GM23338 (cell line): ENCODE measurements around the gene CDK13. TPM values are rescaled to one million over a fixed set of nuclear protein-coding genes. Genes with fewer than 3 reads are reported as not detected.

Source experiments
- ATAC-seq: fragments of 200-7000 bp; cut with Tn5 transposase; 3 replicates; pipeline ENCODE4 v1.9.1; 2020
- DNase-seq: peaks from one replicate; pipeline ENCODE4 v3.0.0-alpha.2; 2015; ENCODE audit warnings: low spot score
- H2AFZ ChIP-seq: fragments of 200-600 bp; sonication (generic); 2 replicates; pipeline ENCODE4 v1.8.0; 2016; ENCODE audit warnings: antibody characterized with exemption, mild to moderate bottlenecking, moderate library complexity
- H3F3A ChIP-seq: fragments of 200-600 bp; sonication (generic); replicated peaks from 2 replicates; pipeline ENCODE4 v1.8.0; 2017; ENCODE audit warnings: antibody characterized with exemption, mixed run types, low read depth
- H3K27ac ChIP-seq: fragments of 200-600 bp; sonication (generic); 2 replicates; pipeline ENCODE4 v1.6.1; 2016; ENCODE audit warnings: low read depth
- H3K27me3 ChIP-seq: fragments of 200-600 bp; sonication (generic); 2 replicates; pipeline ENCODE4 v1.8.0; 2016; ENCODE audit warnings: mild to moderate bottlenecking, mixed run types, moderate library complexity; ENCODE audit not compliant: insufficient read depth
- H3K36me3 ChIP-seq: fragments of 200-600 bp; sonication (generic); 2 replicates; pipeline ENCODE4 v1.8.0; 2016; ENCODE audit warnings: mild to moderate bottlenecking; ENCODE audit not compliant: insufficient read depth
- H3K4me1 ChIP-seq: fragments of 200-600 bp; sonication (generic); 2 replicates; pipeline ENCODE4 v1.8.0; 2016; ENCODE audit warnings: mild to moderate bottlenecking, moderate library complexity; ENCODE audit not compliant: insufficient read depth
- H3K4me2 ChIP-seq: fragments of 200-600 bp; sonication (generic); 2 replicates; pipeline ENCODE4 v1.7.1; 2017; ENCODE audit warnings: mixed run types
- H3K4me3 ChIP-seq: fragments of 200-600 bp; sonication (generic); 2 replicates; pipeline ENCODE4 v1.6.1; 2016; ENCODE audit warnings: mixed run types
- H3K79me2 ChIP-seq: fragments of 200-600 bp; sonication (generic); replicated peaks from 2 replicates; pipeline ENCODE4 v1.8.0; 2017; ENCODE audit warnings: mild to moderate bottlenecking; ENCODE audit not compliant: insufficient read depth
- H3K9me2 ChIP-seq: fragments of 200-600 bp; sonication (generic); 2 replicates; pipeline ENCODE4 v1.8.0; 2017; ENCODE audit not compliant: insufficient read depth
- H4K20me1 ChIP-seq: fragments of 200-600 bp; sonication (generic); replicated peaks from 2 replicates; pipeline ENCODE4 v1.8.0; 2017; ENCODE audit warnings: mild to moderate bottlenecking; ENCODE audit not compliant: insufficient read depth
- H3K27ac Mint-ChIP-seq: 2 replicates; pipeline ENCODE4 v1.8.0; 2020; ENCODE audit warnings: inconsistent platforms, mild to moderate bottlenecking, moderate library complexity, mixed read lengths
- H3K27me3 Mint-ChIP-seq: 3 replicates; pipeline ENCODE4 v1.8.0; 2022; ENCODE audit warnings: low read depth, mild to moderate bottlenecking, moderate library complexity, mixed read lengths, inconsistent platforms; ENCODE audit not compliant: insufficient read depth, poor library complexity
- H3K36me3 Mint-ChIP-seq: 3 replicates; pipeline ENCODE4 v1.8.0; 2021; ENCODE audit warnings: low read depth, mild to moderate bottlenecking, inconsistent platforms, moderate library complexity, mixed read lengths
- H3K4me1 Mint-ChIP-seq: 3 replicates; pipeline ENCODE4 v1.8.0; 2020; ENCODE audit warnings: mild to moderate bottlenecking, inconsistent platforms, mixed read lengths
- H3K4me3 Mint-ChIP-seq: 3 replicates; pipeline ENCODE4 v1.8.0; 2021; ENCODE audit warnings: moderate library complexity, mild to moderate bottlenecking, inconsistent platforms, mixed read lengths
- H3K9me3 Mint-ChIP-seq: 3 replicates; pipeline ENCODE4 v1.8.0; 2020; ENCODE audit warnings: moderate library complexity, mild to moderate bottlenecking, inconsistent platforms, mixed read lengths
- EZH2 ChIP-seq: fragments of 200-600 bp; sonication (generic); IDR thresholded peaks from one replicate; pipeline ENCODE4 v1.8.0; 2017; ENCODE audit warnings: antibody characterized with exemption, mild to moderate bottlenecking, low read depth; ENCODE audit not compliant: unreplicated experiment
- EZH2phosphoT487 ChIP-seq: fragments of 200-600 bp; sonication (generic); IDR thresholded peaks from one replicate; pipeline ENCODE4 v1.8.1; 2018; ENCODE audit warnings: antibody characterized with exemption; ENCODE audit not compliant: unreplicated experiment
- JUNB ChIP-seq: IDR thresholded peaks from one replicate; pipeline ENCODE4 v1.6.1; 2016; ENCODE audit warnings: antibody characterized with exemption; ENCODE audit not compliant: unreplicated experiment
- NANOG ChIP-seq: IDR thresholded peaks from 2 replicates; pipeline ENCODE4 v1.6.1; 2016; ENCODE audit warnings: antibody characterized with exemption, borderline replicate concordance
- STAT1 ChIP-seq: IDR thresholded peaks from one replicate; pipeline ENCODE4 v1.6.1; 2016; ENCODE audit warnings: antibody characterized with exemption; ENCODE audit not compliant: unreplicated experiment
- ZNF331 ChIP-seq: fragments of 250-450 bp; sonication (Bioruptor Pico); IDR thresholded peaks from 2 replicates; pipeline ENCODE4 v1.5.0; 2020; ENCODE audit warnings: low read depth, mild to moderate bottlenecking, moderate library complexity
- polyA plus RNA-seq: library from polyadenylated mRNA; unstranded; fragments of >200 nt; fragmentation: Nextera tagmentation; extraction: Ambion mirVana; gene quantifications from 2 replicates; pipeline ENCODE4 v1.2.1, GENCODE V29; 2016
- total RNA-seq: library from RNA; depleted of rRNA; stranded (reverse); fragments of >200 nt; shearing (Covaris generic); gene quantifications from 2 replicates; pipeline ENCODE4 v1.2.3, GENCODE V29; 2014
- TF ChIP-seq, protein P1 (sequence below): fragments of 250-450 bp; sonication (Bioruptor Pico); IDR thresholded peaks from 2 replicates; pipeline ENCODE4 v1.5.0; 2020; ENCODE audit warnings: mild to moderate bottlenecking, moderate library complexity
- TF ChIP-seq, protein P2 (sequence below), 2 experiments: fragments of 200-600 bp in 1 of 2; sonication (generic) in 1 of 2; conservative IDR thresholded peaks; 2 replicates each; pipeline versions ENCODE4 v1.5.1 to v1.6.1; 2016 to 2017; ENCODE audit warnings: antibody characterized with exemption in 2 of 2, low read depth in 2 of 2, mild to moderate bottlenecking in 2 of 2, moderate library complexity in 1 of 2
- TF ChIP-seq, protein P3 (sequence below): IDR thresholded peaks from 2 replicates; pipeline ENCODE4 v1.6.1; 2016; ENCODE audit warnings: antibody characterized with exemption

Gene CDK13
- total and polyA plus RNA-seq, 2 experiments from 2014 or later, result 39.4 to 80.2 TPM

DNA sequence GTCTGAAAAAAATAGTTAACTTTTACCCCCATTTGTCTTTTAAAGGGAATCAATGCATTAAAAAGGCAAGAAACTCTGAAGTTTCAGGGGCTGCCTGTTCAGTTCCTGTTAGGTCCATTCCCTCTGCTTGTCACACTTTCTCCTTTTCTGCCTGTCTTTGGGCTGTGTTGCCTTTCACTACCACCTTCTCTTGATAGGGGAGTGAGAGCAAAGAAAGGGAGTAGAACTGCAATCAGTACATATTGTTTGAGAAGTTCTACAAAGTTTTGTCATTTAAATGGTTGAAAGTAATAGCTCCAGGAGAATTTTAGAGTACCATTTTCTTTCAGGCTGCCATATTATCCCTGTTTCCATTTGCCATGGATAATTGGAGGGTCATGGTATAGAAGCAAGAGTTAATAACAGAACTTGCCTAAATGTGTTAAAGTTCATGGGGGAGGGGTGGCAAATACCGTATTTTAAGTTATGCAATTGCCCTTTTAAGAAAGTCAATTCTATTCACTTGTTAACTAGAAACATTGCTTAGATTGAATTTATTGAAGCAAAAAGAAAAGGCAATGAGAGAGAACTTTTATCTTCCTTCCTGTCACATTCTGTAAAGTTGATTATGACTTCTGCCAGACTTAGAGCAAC is 145.8 kb downstream of the CDK13 start (continued):
- TF ChIP-seq, protein P1, sequence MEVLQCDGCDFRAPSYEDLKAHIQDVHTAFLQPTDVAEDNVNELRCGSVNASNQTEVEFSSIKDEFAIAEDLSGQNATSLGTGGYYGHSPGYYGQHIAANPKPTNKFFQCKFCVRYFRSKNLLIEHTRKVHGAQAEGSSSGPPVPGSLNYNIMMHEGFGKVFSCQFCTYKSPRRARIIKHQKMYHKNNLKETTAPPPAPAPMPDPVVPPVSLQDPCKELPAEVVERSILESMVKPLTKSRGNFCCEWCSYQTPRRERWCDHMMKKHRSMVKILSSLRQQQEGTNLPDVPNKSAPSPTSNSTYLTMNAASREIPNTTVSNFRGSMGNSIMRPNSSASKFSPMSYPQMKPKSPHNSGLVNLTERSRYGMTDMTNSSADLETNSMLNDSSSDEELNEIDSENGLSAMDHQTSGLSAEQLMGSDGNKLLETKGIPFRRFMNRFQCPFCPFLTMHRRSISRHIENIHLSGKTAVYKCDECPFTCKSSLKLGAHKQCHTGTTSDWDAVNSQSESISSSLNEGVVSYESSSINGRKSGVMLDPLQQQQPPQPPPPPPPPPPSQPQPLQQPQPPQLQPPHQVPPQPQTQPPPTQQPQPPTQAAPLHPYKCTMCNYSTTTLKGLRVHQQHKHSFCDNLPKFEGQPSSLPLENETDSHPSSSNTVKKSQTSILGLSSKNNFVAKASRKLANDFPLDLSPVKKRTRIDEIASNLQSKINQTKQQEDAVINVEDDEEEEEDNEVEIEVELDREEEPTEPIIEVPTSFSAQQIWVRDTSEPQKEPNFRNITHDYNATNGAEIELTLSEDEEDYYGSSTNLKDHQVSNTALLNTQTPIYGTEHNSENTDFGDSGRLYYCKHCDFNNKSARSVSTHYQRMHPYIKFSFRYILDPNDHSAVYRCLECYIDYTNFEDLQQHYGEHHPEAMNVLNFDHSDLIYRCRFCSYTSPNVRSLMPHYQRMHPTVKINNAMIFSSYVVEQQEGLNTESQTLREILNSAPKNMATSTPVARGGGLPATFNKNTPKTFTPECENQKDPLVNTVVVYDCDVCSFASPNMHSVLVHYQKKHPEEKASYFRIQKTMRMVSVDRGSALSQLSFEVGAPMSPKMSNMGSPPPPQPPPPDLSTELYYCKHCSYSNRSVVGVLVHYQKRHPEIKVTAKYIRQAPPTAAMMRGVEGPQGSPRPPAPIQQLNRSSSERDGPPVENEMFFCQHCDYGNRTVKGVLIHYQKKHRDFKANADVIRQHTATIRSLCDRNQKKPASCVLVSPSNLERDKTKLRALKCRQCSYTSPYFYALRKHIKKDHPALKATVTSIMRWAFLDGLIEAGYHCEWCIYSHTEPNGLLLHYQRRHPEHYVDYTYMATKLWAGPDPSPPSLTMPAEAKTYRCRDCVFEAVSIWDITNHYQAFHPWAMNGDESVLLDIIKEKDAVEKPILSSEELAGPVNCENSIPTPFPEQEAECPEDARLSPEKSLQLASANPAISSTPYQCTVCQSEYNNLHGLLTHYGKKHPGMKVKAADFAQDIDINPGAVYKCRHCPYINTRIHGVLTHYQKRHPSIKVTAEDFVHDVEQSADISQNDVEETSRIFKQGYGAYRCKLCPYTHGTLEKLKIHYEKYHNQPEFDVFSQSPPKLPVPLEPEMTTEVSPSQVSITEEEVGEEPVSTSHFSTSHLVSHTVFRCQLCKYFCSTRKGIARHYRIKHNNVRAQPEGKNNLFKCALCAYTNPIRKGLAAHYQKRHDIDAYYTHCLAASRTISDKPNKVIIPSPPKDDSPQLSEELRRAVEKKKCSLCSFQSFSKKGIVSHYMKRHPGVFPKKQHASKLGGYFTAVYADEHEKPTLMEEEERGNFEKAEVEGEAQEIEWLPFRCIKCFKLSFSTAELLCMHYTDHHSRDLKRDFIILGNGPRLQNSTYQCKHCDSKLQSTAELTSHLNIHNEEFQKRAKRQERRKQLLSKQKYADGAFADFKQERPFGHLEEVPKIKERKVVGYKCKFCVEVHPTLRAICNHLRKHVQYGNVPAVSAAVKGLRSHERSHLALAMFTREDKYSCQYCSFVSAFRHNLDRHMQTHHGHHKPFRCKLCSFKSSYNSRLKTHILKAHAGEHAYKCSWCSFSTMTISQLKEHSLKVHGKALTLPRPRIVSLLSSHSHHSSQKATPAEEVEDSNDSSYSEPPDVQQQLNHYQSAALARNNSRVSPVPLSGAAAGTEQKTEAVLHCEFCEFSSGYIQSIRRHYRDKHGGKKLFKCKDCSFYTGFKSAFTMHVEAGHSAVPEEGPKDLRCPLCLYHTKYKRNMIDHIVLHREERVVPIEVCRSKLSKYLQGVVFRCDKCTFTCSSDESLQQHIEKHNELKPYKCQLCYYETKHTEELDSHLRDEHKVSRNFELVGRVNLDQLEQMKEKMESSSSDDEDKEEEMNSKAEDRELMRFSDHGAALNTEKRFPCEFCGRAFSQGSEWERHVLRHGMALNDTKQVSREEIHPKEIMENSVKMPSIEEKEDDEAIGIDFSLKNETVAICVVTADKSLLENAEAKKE (CRISPR knock-in tag), result no peak

DNA sequence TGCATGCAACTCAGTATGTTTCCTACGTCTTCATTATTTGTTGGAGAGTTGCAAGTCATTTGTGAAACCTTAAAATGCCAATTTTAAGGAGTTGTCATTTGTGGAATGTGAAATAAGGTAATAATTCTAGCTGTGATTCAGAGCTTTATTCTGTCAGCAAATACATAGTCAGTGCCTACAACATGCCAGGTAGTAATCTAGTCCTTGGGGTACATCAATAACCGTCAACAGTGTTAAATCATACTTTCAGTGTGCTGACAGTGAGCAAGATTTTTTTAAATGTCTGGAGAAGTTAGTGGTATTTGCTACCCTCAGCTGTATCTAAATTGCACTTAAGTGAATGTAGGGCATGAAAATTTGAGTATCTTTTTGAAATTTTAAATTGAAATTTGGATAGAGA is 147.7 kb downstream of the CDK13 start:
- Histone ChIP-seq H3K27ac (no peak overlapping the region), H3F3A (no peaks in the 10 kb centered on the region), H3K27me3 (no peaks in the 10 kb centered on the region), H4K20me1 (no peaks in the 10 kb centered on the region), H3K36me3 (no peaks in the 10 kb centered on the region; the same call in 1 of the 2 replicates), H2AFZ (no peak overlapping the region), H3K4me1 (peaks cover 27% of the 10 kb centered on the region), H3K9me2 (no peaks in the 10 kb centered on the region), H3K4me3 (no peak overlapping the region), H3K79me2 (no peaks in the 10 kb centered on the region), H3K4me2 (no peak overlapping the region)
- DNase-seq (no peak), ATAC-seq (no peak)
- H3K36me3 Mint-ChIP-seq, result peaks cover 18% of the 10 kb centered on the region
- no peaks in the 10 kb centered on the region for H3K9me3 Mint-ChIP-seq
- peaks cover 29% of the 10 kb centered on the region for H3K4me1 Mint-ChIP-seq
- H3K4me3 Mint-ChIP-seq, result peak overlapping the region; percentile 6; the same call in 2 of the 3 replicates
- H3K27ac Mint-ChIP-seq, result peak overlapping the region; percentile 84
- H3K27me3 Mint-ChIP-seq, result no peaks in the 10 kb centered on the region
- TF ChIP-seq, protein P2, sequence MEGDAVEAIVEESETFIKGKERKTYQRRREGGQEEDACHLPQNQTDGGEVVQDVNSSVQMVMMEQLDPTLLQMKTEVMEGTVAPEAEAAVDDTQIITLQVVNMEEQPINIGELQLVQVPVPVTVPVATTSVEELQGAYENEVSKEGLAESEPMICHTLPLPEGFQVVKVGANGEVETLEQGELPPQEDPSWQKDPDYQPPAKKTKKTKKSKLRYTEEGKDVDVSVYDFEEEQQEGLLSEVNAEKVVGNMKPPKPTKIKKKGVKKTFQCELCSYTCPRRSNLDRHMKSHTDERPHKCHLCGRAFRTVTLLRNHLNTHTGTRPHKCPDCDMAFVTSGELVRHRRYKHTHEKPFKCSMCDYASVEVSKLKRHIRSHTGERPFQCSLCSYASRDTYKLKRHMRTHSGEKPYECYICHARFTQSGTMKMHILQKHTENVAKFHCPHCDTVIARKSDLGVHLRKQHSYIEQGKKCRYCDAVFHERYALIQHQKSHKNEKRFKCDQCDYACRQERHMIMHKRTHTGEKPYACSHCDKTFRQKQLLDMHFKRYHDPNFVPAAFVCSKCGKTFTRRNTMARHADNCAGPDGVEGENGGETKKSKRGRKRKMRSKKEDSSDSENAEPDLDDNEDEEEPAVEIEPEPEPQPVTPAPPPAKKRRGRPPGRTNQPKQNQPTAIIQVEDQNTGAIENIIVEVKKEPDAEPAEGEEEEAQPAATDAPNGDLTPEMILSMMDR (conservative IDR thresholded peaks at IDR 0.05; ENCODE audit: low read depth in 2 of 2), result no peak
- TF ChIP-seq STAT1 (no peak), JUNB (no peak), ZNF331 (CRISPR knock-in tag) (no peak), EZH2 (no peak), EZH2phosphoT487 (no peak), NANOG (no peak)
- TF ChIP-seq, protein P3, sequence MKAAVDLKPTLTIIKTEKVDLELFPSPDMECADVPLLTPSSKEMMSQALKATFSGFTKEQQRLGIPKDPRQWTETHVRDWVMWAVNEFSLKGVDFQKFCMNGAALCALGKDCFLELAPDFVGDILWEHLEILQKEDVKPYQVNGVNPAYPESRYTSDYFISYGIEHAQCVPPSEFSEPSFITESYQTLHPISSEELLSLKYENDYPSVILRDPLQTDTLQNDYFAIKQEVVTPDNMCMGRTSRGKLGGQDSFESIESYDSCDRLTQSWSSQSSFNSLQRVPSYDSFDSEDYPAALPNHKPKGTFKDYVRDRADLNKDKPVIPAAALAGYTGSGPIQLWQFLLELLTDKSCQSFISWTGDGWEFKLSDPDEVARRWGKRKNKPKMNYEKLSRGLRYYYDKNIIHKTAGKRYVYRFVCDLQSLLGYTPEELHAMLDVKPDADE, result no peak
